Measurements from ENCODE around the gene HAO1.

HAO1 gene

GRCh38 chr20:7930343-7930742, 9.9 kb downstream of the HAO1 start:
- Histone ChIP-seq H3K36me3 (ENCODE audit: control insufficient read depth, insufficient read depth, low read length) (no peaks in the 10 kb centered on the region), H3K4me1 (ENCODE audit: control insufficient read depth, insufficient read depth, low read length) (no peaks in the 10 kb centered on the region), H3K4me3 (ENCODE audit: low read depth, low read length) (no peak overlapping the region), H3K9me3 (ENCODE audit: control insufficient read depth, insufficient read depth, low read depth, low read length) (no peaks in the 10 kb centered on the region), H3K9ac (ENCODE audit: low read length) (no peak overlapping the region), H3K27ac (ENCODE audit: low read depth, low read length) (no peak overlapping the region), H3K27me3 (ENCODE audit: control insufficient read depth, insufficient read depth, low read length) (no peaks in the 10 kb centered on the region)

- Histone ChIP-seq H3K4me3 (ENCODE audit: low read depth, low read length) (no peak overlapping the region), H3K4me1 (ENCODE audit: control insufficient read depth, insufficient read depth, low read length) (no peaks in the 10 kb centered on the region), H3K27ac (ENCODE audit: low read depth, low read length) (no peak overlapping the region), H3K27me3 (ENCODE audit: control insufficient read depth, insufficient read depth, low read length) (no peaks in the 10 kb centered on the region), H3K36me3 (ENCODE audit: control insufficient read depth, insufficient read depth, low read length) (no peaks in the 10 kb centered on the region), H3K9ac (ENCODE audit: low read length) (no peak overlapping the region), H3K9me3 (ENCODE audit: control insufficient read depth, insufficient read depth, low read depth, low read length) (no peaks in the 10 kb centered on the region)
Observed at GRCh38 chr20:7926767-7927166, 13.5 kb downstream of the HAO1 start.

GRCh38 chr20:7926323-7926722, 13.9 kb downstream of the HAO1 start:
- Histone ChIP-seq H3K4me1 (ENCODE audit: control insufficient read depth, insufficient read depth, low read length) (no peaks in the 10 kb centered on the region), H3K9ac (ENCODE audit: low read length) (no peak overlapping the region), H3K4me3 (ENCODE audit: low read depth, low read length) (no peak overlapping the region), H3K27ac (ENCODE audit: low read depth, low read length) (no peak overlapping the region), H3K9me3 (ENCODE audit: control insufficient read depth, insufficient read depth, low read depth, low read length) (no peaks in the 10 kb centered on the region), H3K36me3 (ENCODE audit: control insufficient read depth, insufficient read depth, low read length) (no peaks in the 10 kb centered on the region), H3K27me3 (ENCODE audit: control insufficient read depth, insufficient read depth, low read length) (no peaks in the 10 kb centered on the region)

GRCh38 chr20:7924692-7925091, 15.6 kb downstream of the HAO1 start:
- no peak overlapping the region for H3K27ac ChIP-seq (ENCODE audit: low read depth, low read length)
- no peak overlapping the region for H3K4me3 ChIP-seq (ENCODE audit: low read depth, low read length)
- no peaks in the 10 kb centered on the region for H3K27me3 ChIP-seq (ENCODE audit: control insufficient read depth, insufficient read depth, low read length)
- no peaks in the 10 kb centered on the region for H3K9me3 ChIP-seq (ENCODE audit: control insufficient read depth, insufficient read depth, low read depth, low read length)
- H3K36me3 ChIP-seq (ENCODE audit: control insufficient read depth, insufficient read depth, low read length) = no peaks in the 10 kb centered on the region
- no peaks in the 10 kb centered on the region for H3K4me1 ChIP-seq (ENCODE audit: control insufficient read depth, insufficient read depth, low read length)
- no peak overlapping the region for H3K9ac ChIP-seq (ENCODE audit: low read length)

GRCh38 chr20:7916648-7917047, 23.6 kb downstream of the HAO1 start:
- no peak overlapping the region for H3K27ac ChIP-seq (ENCODE audit: low read depth, low read length)
- H3K4me3 ChIP-seq (ENCODE audit: low read depth, low read length) = no peak overlapping the region

GRCh38 chr20:7912551-7912950, 27.7 kb downstream of the HAO1 start:
- Histone ChIP-seq H3K27ac (ENCODE audit: low read depth, low read length) (no peak overlapping the region), H3K36me3 (ENCODE audit: control insufficient read depth, insufficient read depth, low read length) (no peaks in the 10 kb centered on the region), H3K27me3 (ENCODE audit: control insufficient read depth, insufficient read depth, low read length) (no peaks in the 10 kb centered on the region), H3K9me3 (ENCODE audit: control insufficient read depth, insufficient read depth, low read depth, low read length) (no peaks in the 10 kb centered on the region), H3K4me3 (ENCODE audit: low read depth, low read length) (no peak overlapping the region), H3K9ac (ENCODE audit: low read length) (no peak overlapping the region), H3K4me1 (ENCODE audit: control insufficient read depth, insufficient read depth, low read length) (no peaks in the 10 kb centered on the region)

More at GRCh38 chr20:7916648-7917047, 23.6 kb downstream of the HAO1 start:
- Histone ChIP-seq H3K4me1 (ENCODE audit: control insufficient read depth, insufficient read depth, low read length) (no peaks in the 10 kb centered on the region), H3K9ac (ENCODE audit: low read length) (no peak overlapping the region), H3K9me3 (ENCODE audit: control insufficient read depth, insufficient read depth, low read depth, low read length) (no peaks in the 10 kb centered on the region), H3K36me3 (ENCODE audit: control insufficient read depth, insufficient read depth, low read length) (no peaks in the 10 kb centered on the region), H3K27me3 (ENCODE audit: control insufficient read depth, insufficient read depth, low read length) (no peaks in the 10 kb centered on the region)

- H3K27ac ChIP-seq (ENCODE audit: low read depth, low read length) = no peak overlapping the region
- H3K9ac ChIP-seq (ENCODE audit: low read length) = no peak overlapping the region
- no peaks in the 10 kb centered on the region for H3K9me3 ChIP-seq (ENCODE audit: control insufficient read depth, insufficient read depth, low read depth, low read length)
- no peak overlapping the region for H3K4me3 ChIP-seq (ENCODE audit: low read depth, low read length)
- no peaks in the 10 kb centered on the region for H3K36me3 ChIP-seq (ENCODE audit: control insufficient read depth, insufficient read depth, low read length)
- no peaks in the 10 kb centered on the region for H3K27me3 ChIP-seq (ENCODE audit: control insufficient read depth, insufficient read depth, low read length)
- H3K4me1 ChIP-seq (ENCODE audit: control insufficient read depth, insufficient read depth, low read length) = no peaks in the 10 kb centered on the region
Observed at GRCh38 chr20:7911586-7912330, 28.5 kb downstream of the HAO1 start.

GRCh38 chr20:7908905-7909304, 31.4 kb downstream of the HAO1 start:
- no peak overlapping the region for H3K4me3 ChIP-seq (ENCODE audit: low read depth, low read length)
- no peaks in the 10 kb centered on the region for H3K4me1 ChIP-seq (ENCODE audit: control insufficient read depth, insufficient read depth, low read length)
- no peaks in the 10 kb centered on the region for H3K36me3 ChIP-seq (ENCODE audit: control insufficient read depth, insufficient read depth, low read length)
- H3K27me3 ChIP-seq (ENCODE audit: control insufficient read depth, insufficient read depth, low read length) = no peaks in the 10 kb centered on the region
- no peaks in the 10 kb centered on the region for H3K9me3 ChIP-seq (ENCODE audit: control insufficient read depth, insufficient read depth, low read depth, low read length)
- no peak overlapping the region for H3K27ac ChIP-seq (ENCODE audit: low read depth, low read length)
- H3K9ac ChIP-seq (ENCODE audit: low read length) = no peak overlapping the region

- Histone ChIP-seq H3K9ac (ENCODE audit: low read length) (no peak overlapping the region), H3K4me3 (ENCODE audit: low read depth, low read length) (no peak overlapping the region), H3K9me3 (ENCODE audit: control insufficient read depth, insufficient read depth, low read depth, low read length) (no peaks in the 10 kb centered on the region), H3K27ac (ENCODE audit: low read depth, low read length) (no peak overlapping the region), H3K36me3 (ENCODE audit: control insufficient read depth, insufficient read depth, low read length) (no peaks in the 10 kb centered on the region), H3K4me1 (ENCODE audit: control insufficient read depth, insufficient read depth, low read length) (no peaks in the 10 kb centered on the region), H3K27me3 (ENCODE audit: control insufficient read depth, insufficient read depth, low read length) (no peaks in the 10 kb centered on the region)
Observed at GRCh38 chr20:7903429-7903828, 36.8 kb downstream of the HAO1 start.

GRCh38 chr20:7902879-7903278, 37.4 kb downstream of the HAO1 start:
- Histone ChIP-seq H3K36me3 (ENCODE audit: control insufficient read depth, insufficient read depth, low read length) (no peaks in the 10 kb centered on the region), H3K4me1 (ENCODE audit: control insufficient read depth, insufficient read depth, low read length) (no peaks in the 10 kb centered on the region), H3K9me3 (ENCODE audit: control insufficient read depth, insufficient read depth, low read depth, low read length) (no peaks in the 10 kb centered on the region), H3K27ac (ENCODE audit: low read depth, low read length) (no peak overlapping the region), H3K9ac (ENCODE audit: low read length) (no peak overlapping the region), H3K4me3 (ENCODE audit: low read depth, low read length) (no peak overlapping the region), H3K27me3 (ENCODE audit: control insufficient read depth, insufficient read depth, low read length) (no peaks in the 10 kb centered on the region)

- no peaks in the 10 kb centered on the region for H3K9me3 ChIP-seq (ENCODE audit: control insufficient read depth, insufficient read depth, low read depth, low read length)
- H3K36me3 ChIP-seq (ENCODE audit: control insufficient read depth, insufficient read depth, low read length) = no peaks in the 10 kb centered on the region
- H3K27me3 ChIP-seq (ENCODE audit: control insufficient read depth, insufficient read depth, low read length) = no peaks in the 10 kb centered on the region
- no peak overlapping the region for H3K9ac ChIP-seq (ENCODE audit: low read length)
- H3K4me1 ChIP-seq (ENCODE audit: control insufficient read depth, insufficient read depth, low read length) = no peaks in the 10 kb centered on the region
- no peak overlapping the region for H3K27ac ChIP-seq (ENCODE audit: low read depth, low read length)
- H3K4me3 ChIP-seq (ENCODE audit: low read depth, low read length) = no peak overlapping the region
Observed at GRCh38 chr20:7897781-7898364, 42.4 kb downstream of the HAO1 start.
